Measurements from ENCODE around the gene ZSCAN25. TPM values are rescaled to one million over a fixed set of nuclear protein-coding genes. Genes with fewer than 3 reads are reported as not detected.

ZSCAN25 gene
- total RNA-seq, 1 donor from 2014 or later, result 9.0 TPM

GRCh38 chr7:99618726-99619125, 2.0 kb downstream of the ZSCAN25 start:
- H3K36me3 ChIP-seq, result peaks cover 54% of the 10 kb centered on the region
- no peaks in the 10 kb centered on the region for H3K27me3 ChIP-seq (ENCODE audit: low read depth)
- intact Hi-C loops (cut with micrococcal nuclease), result no loop called here
- H3K4me1 ChIP-seq, result peaks cover 29% of the 10 kb centered on the region
- no peak for DNase-seq
- H3K27ac ChIP-seq (replicated peaks), result no peak overlapping the region
- TF ChIP-seq, protein P1, sequence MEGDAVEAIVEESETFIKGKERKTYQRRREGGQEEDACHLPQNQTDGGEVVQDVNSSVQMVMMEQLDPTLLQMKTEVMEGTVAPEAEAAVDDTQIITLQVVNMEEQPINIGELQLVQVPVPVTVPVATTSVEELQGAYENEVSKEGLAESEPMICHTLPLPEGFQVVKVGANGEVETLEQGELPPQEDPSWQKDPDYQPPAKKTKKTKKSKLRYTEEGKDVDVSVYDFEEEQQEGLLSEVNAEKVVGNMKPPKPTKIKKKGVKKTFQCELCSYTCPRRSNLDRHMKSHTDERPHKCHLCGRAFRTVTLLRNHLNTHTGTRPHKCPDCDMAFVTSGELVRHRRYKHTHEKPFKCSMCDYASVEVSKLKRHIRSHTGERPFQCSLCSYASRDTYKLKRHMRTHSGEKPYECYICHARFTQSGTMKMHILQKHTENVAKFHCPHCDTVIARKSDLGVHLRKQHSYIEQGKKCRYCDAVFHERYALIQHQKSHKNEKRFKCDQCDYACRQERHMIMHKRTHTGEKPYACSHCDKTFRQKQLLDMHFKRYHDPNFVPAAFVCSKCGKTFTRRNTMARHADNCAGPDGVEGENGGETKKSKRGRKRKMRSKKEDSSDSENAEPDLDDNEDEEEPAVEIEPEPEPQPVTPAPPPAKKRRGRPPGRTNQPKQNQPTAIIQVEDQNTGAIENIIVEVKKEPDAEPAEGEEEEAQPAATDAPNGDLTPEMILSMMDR (IDR thresholded peaks at IDR 0.05; ENCODE audit: borderline replicate concordance), result no peak
- no peaks in the 10 kb centered on the region for H3K9me3 ChIP-seq (replicated peaks)
- no peak overlapping the region for H3K4me3 ChIP-seq

- no peaks in the 10 kb centered on the region for H3K9me3 ChIP-seq (replicated peaks)
- peaks cover 63% of the 10 kb centered on the region for H3K36me3 ChIP-seq
- intact Hi-C loops (cut with micrococcal nuclease), result no loop called here
- H3K4me1 ChIP-seq, result peaks cover 29% of the 10 kb centered on the region
- no peak for DNase-seq
- no peaks in the 10 kb centered on the region for H3K27me3 ChIP-seq (ENCODE audit: low read depth)
- H3K4me3 ChIP-seq, result no peak overlapping the region
- H3K27ac ChIP-seq (replicated peaks), result no peak overlapping the region
- TF ChIP-seq, protein P1 (IDR thresholded peaks at IDR 0.05; ENCODE audit: borderline replicate concordance), result no peak
Observed at GRCh38 chr7:99619571-99620130, 2.9 kb downstream of the ZSCAN25 start.

DNA sequence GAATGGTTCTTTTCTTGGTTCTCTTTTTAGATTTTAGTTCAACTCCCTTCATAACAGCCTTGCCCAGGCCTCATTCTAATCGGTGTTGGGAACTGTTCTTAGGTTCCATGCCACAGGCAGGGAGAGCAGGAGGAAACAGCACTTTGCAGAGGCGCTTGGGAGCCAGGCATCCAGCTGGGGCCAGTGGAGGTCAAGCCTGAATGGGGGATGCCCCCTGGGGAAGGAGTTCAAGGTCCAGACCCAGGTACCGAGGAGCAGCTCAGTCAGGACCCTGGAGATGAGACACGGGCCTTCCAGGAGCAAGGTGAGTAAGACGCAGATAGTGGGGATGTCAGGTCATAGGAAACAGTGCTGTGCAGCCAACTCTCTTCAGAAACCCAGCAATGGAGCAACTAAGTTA, 4.5 kb downstream of the ZSCAN25 start:
- no peak overlapping the region for H3K27ac ChIP-seq (replicated peaks)
- TF ChIP-seq, protein P1 (IDR thresholded peaks at IDR 0.05; ENCODE audit: borderline replicate concordance), result no peak
- no peaks in the 10 kb centered on the region for H3K9me3 ChIP-seq (replicated peaks)
- peaks cover 26% of the 10 kb centered on the region for H3K4me1 ChIP-seq
- intact Hi-C loops (cut with micrococcal nuclease), result no loop called here
- DNase-seq, result no peak
- H3K4me3 ChIP-seq, result no peak overlapping the region
- H3K27me3 ChIP-seq (ENCODE audit: low read depth), result no peaks in the 10 kb centered on the region
- peaks cover 80% of the 10 kb centered on the region for H3K36me3 ChIP-seq

DNA sequence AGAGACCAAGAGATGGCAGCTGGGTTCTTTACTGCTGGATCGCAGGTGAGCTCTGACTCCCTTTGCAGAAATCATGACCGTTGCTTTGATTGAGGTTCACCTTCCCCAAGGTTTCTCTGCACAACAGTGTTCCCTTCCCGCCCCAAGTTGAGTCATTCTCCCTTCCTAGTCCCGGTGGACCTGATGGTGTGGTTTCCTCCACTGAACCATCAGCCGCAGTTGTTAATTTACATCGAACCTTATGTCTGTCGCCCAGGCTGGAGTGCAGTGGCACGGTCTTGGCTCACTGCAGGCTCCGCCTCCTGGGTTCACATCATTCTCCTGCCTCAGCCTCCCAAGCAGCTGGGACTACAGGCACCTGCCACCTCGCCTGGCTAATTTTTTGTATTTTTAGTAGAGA, 5.8 kb downstream of the ZSCAN25 start:
- Histone ChIP-seq H3K27ac (replicated peaks) (no peak overlapping the region), H3K9me3 (replicated peaks) (no peaks in the 10 kb centered on the region), H3K27me3 (ENCODE audit: low read depth) (no peaks in the 10 kb centered on the region), H3K36me3 (peaks cover 93% of the 10 kb centered on the region), H3K4me3 (no peak overlapping the region), H3K4me1 (peaks cover 14% of the 10 kb centered on the region)
- TF ChIP-seq, protein P1 (IDR thresholded peaks at IDR 0.05; ENCODE audit: borderline replicate concordance), result no peak
- DNase-seq, result no peak
- intact Hi-C loops (cut with micrococcal nuclease), result no loop called here

DNA sequence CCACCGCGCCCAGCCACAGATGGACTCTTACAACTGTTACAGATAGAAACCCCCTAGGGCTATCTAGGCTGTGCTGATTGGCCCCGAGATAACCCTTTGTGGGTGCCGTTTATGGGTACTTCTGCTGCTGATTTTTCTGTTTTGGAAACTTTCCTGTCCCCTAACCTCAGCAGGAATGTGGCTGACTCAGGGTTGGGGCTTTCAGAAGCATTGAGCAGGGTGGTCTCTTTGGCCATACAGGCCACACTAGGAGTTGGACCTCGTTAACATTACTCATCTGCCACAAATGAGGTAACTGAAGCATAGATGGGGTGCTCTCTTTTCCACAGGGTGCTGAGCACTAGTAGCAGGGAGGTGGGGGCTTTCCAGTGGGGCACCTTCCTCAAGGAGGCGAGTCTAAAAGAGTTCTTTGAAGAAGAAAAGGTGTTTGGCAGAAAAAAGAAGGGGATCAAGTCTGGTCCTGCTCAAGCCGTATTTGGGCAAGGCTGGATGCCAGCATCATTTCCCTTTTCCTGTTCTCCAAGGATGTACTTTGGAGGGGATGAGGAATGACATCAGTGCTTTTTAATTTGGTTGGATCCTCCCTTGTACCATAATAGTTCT, 6.4 kb downstream of the ZSCAN25 start:
- no peak overlapping the region for H3K4me3 ChIP-seq
- H3K36me3 ChIP-seq, result peaks cover 99% of the 10 kb centered on the region
- H3K9me3 ChIP-seq (replicated peaks), result no peaks in the 10 kb centered on the region
- TF ChIP-seq, protein P1 (IDR thresholded peaks at IDR 0.05; ENCODE audit: borderline replicate concordance), result no peak
- H3K4me1 ChIP-seq, result peaks cover 8% of the 10 kb centered on the region
- no peak for DNase-seq
- intact Hi-C loops (cut with micrococcal nuclease), result no loop called here
- H3K27me3 ChIP-seq (ENCODE audit: low read depth), result no peaks in the 10 kb centered on the region
- no peak overlapping the region for H3K27ac ChIP-seq (replicated peaks)
